Activated CD4-positive, alpha-beta T cell treated with anti-CD3 and anti-CD28 coated beads for 36 hours (primary cell): ENCODE results near the gene ARHGEF12. TPM values are rescaled to one million over a fixed set of nuclear protein-coding genes. Genes with fewer than 3 reads are reported as not detected.

ENCODE experiments used
- ATAC-seq: fragments of 200-7000 bp; cut with Tn5 transposase; one replicate; pipeline ENCODE4 v1.10.0; 2021; ENCODE audit warnings: mild to moderate bottlenecking, moderate library complexity
- CTCF ChIA-PET: fragments of 350-600 bp; sonication (Branson Sonifier 250); formaldehyde crosslinking; loops from one replicate; lab custom pipeline; 2021; ENCODE audit warnings: antibody characterized with exemption; lab: Charles Lee
- POLR2A ChIA-PET: fragments of 350-600 bp; sonication (Branson Sonifier 250); formaldehyde crosslinking; loops from one replicate; lab custom pipeline; 2021; ENCODE audit warnings: antibody characterized with exemption, inconsistent platforms; lab: Charles Lee
- DNase-seq: peaks from one replicate; pipeline ENCODE4 v3.0.0-alpha.2; 2020
- H3K27ac Mint-ChIP-seq: one replicate; pipeline ENCODE4 v1.8.0; 2021; ENCODE audit warnings: mixed read lengths
- H3K27me3 Mint-ChIP-seq: one replicate; pipeline ENCODE4 v1.8.0; 2021; ENCODE audit warnings: mixed read lengths
- H3K36me3 Mint-ChIP-seq: one replicate; pipeline ENCODE4 v1.8.0; 2021; ENCODE audit warnings: low read depth, mixed read lengths
- H3K4me1 Mint-ChIP-seq: one replicate; pipeline ENCODE4 v1.8.0; 2021; ENCODE audit warnings: mixed read lengths
- H3K4me3 Mint-ChIP-seq: one replicate; pipeline ENCODE4 v1.8.0; 2021; ENCODE audit warnings: mild to moderate bottlenecking, moderate library complexity, mixed read lengths
- H3K9me3 Mint-ChIP-seq: one replicate; pipeline ENCODE4 v1.8.0; 2021; ENCODE audit warnings: low read depth, mixed read lengths
- intact Hi-C, 2 experiments: fragments of 100-400 bp; cut with DNase I in 1 of 2; cut with micrococcal nuclease in 1 of 2; formaldehyde crosslinking; loops; one replicate each; pipeline versions ENCODE4 v1.14.2 to v1.15.1; 2022 to 2024; cut with DNase I, micrococcal nuclease
- total RNA-seq, 2 experiments: library from RNA; stranded (reverse); gene quantifications; one replicate each; pipeline ENCODE4 v1.2.3, GENCODE V29; 2021

The ARHGEF12 gene
- total RNA-seq, 2 experiments from 2014 or later, result 14.3 to 14.5 TPM

DNA sequence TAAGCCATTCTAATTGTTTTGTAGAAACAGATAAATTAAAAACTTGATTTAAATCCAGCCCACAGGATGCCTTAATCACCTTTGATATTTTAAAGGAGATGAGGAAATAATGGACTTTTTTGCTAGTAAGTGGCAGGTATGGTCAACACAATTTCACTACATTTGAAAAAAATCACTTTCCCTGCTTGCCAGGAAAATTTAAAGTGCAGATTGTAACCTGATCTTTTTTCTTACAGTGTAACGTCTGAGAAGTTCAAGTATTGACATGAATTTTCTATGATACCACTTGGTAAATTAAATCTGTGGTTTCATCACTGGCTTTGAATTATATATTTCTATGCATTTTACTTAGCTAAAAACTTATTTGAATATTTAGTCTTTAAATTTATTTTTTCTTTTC, 65.3 kb downstream of the ARHGEF12 start:
- no peaks in the 10 kb centered on the region for H3K4me1 Mint-ChIP-seq
- ChIA-PET POLR2A (no interaction called here), CTCF (interaction anchor here (1.0 to 1.8 kb wide), 3 partner anchors 9 to 12 kb away, joined by 3 to 5 read pairs (median 3); no protein-coding TSS in a partner anchor)
- H3K9me3 Mint-ChIP-seq, result no peaks in the 10 kb centered on the region
- ATAC-seq, result no peak
- no peak overlapping the region for H3K27ac Mint-ChIP-seq
- no peaks in the 10 kb centered on the region for H3K36me3 Mint-ChIP-seq
- H3K27me3 Mint-ChIP-seq, result peaks cover 16% of the 10 kb centered on the region
- intact Hi-C loops, result no loop called here
- no peak for DNase-seq
- no peak overlapping the region for H3K4me3 Mint-ChIP-seq

DNA sequence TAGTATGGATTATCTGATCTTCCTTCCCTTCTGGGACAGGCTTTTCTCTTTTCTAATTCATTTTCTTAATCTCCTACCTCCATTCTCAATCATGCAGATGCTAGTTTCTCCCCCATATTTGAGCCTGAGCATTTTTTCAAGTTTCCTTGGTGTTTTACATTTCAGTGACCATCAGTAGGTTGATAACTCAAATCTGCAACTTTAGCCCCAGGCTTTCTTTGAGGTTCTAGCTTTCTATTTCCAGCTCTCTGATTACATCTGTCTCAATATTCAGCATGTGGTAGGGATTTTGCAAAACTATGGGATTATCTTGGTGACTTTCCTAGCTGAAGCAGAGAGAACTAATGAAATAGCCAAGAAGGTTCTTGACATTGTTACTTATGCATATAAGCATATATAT, 67.8 kb downstream of the ARHGEF12 start:
- CTCF ChIA-PET, result no interaction called here
- ATAC-seq, result no peak
- Mint-ChIP-seq H3K9me3 (no peaks in the 10 kb centered on the region), H3K27ac (no peak overlapping the region), H3K4me3 (no peak overlapping the region), H3K36me3 (no peaks in the 10 kb centered on the region), H3K27me3 (peaks cover 11% of the 10 kb centered on the region), H3K4me1 (no peaks in the 10 kb centered on the region)
- no peak for DNase-seq
- POLR2A ChIA-PET, result no interaction called here
- intact Hi-C loops, result no loop called here

DNA sequence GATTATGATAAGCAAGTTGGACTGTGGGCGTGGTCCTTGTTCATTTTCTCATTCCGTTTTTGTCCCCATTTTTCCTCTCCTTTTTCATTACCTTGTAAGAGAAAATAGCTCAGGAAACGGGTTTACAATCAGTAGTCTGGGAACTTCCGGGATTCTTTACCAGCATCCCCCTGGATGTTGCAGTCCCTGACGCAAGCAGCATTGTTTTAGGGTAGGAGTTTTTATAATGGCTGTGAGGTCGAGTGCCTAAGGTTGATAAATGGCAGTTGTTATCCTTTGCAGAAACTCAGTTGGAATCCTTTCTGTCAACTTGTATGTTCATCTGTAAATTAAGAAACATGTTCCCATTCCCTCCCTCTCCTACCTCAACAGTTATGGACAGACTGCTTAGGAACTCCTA, 68.3 kb downstream of the ARHGEF12 start:
- intact Hi-C loops, result no loop called here
- Mint-ChIP-seq H3K36me3 (no peaks in the 10 kb centered on the region), H3K27me3 (peaks cover 11% of the 10 kb centered on the region), H3K4me3 (no peak overlapping the region), H3K9me3 (no peaks in the 10 kb centered on the region), H3K4me1 (no peaks in the 10 kb centered on the region), H3K27ac (no peak overlapping the region)
- POLR2A ChIA-PET, result no interaction called here
- CTCF ChIA-PET, result no interaction called here
- ATAC-seq (no peak), DNase-seq (no peak)

DNA sequence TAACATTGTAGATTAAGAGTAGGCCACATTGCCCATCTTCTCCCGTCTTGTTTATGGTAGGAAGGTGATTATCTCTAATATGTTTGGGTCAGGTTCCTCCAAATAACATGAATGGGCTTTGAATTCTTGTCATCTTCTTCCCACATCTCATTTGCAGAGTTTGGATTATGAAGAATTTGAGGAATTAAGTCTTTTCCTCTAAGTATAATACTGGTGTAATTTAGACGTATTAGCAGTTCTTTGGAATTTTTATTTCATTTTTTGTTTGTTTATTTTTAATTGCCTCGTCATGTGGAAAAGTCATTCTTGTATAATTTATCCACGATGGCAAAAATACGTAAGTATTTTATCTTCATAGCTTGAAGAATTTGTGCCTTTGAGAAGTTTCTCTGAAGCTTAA, 73.4 kb downstream of the ARHGEF12 start:
- Mint-ChIP-seq H3K27ac (no peak overlapping the region), H3K36me3 (no peaks in the 10 kb centered on the region), H3K4me3 (no peak overlapping the region), H3K9me3 (no peaks in the 10 kb centered on the region), H3K4me1 (no peaks in the 10 kb centered on the region), H3K27me3 (peaks cover 2% of the 10 kb centered on the region)
- POLR2A ChIA-PET, result no interaction called here
- CTCF ChIA-PET, result no interaction called here
- ATAC-seq (no peak), DNase-seq (no peak)
- intact Hi-C loops, result no loop called here

DNA sequence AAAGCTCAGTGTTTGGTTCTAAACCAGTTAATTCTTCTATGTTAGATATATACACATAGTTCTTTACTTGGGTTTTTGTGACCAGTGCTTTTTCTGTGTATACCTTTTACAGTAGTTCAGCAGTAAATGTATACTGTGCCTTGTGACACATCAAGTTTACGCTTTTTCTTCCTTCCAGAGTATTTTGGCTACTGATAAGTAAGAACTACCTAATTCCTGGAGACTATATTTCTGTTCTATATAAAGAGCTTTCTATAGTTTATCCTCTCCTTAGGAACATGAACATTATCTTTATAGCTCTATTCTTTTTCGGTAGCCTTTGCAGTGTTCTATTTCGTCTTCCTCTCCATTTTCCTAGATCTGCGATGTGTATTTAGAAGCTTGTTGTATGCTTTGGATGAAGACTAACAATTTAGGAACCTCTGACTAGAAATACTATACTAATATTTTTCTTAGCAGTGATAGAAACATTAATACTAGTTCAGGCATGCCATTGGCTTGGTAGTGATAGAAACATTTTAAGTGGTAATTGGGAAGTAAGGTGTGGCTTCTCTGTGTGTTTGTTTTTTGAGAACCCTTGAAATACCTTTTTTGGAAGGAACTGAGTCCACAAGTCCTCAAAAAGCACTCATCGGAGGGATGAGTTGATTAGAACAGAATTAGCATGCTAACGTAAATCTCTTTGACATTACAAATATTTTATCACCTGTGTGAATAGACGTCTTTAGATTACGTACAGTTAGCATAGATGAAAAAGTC, 74.6 kb downstream of the ARHGEF12 start:
- no peak for ATAC-seq
- H3K4me3 Mint-ChIP-seq, result no peak overlapping the region
- intact Hi-C loops, result no loop called here
- H3K4me1 Mint-ChIP-seq, result no peaks in the 10 kb centered on the region
- H3K9me3 Mint-ChIP-seq, result no peaks in the 10 kb centered on the region
- DNase-seq, result no peak
- POLR2A ChIA-PET, result no interaction called here
- H3K27ac Mint-ChIP-seq, result no peak overlapping the region
- CTCF ChIA-PET, result interaction anchor here (0.7 kb wide), 1 partner anchor 28 kb away, joined by 4 read pairs; no protein-coding TSS in a partner anchor
- no peaks in the 10 kb centered on the region for H3K36me3 Mint-ChIP-seq
- H3K27me3 Mint-ChIP-seq, result no peaks in the 10 kb centered on the region

DNA sequence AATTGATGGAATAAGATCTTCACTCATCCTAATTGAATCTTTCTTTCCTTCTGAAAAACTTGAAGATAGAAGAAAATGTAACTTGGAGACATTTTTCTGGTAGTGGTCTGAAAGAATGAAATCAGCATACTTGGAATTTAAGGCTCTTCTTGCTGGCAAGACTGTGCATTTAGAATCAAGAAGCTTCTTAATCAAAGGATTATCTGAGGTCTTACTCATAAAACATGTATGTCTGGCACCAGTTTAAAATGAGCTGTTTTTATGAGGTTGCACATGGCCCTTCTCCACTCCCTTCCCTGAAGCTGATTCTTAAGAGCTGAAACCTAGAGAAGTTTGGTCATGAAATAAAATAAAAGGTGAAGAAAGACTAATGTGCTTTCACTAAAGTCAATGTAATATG, 77.3 kb downstream of the ARHGEF12 start:
- intact Hi-C loops, result no loop called here
- no peak for ATAC-seq
- Mint-ChIP-seq H3K4me1 (no peaks in the 10 kb centered on the region), H3K9me3 (no peaks in the 10 kb centered on the region), H3K36me3 (no peaks in the 10 kb centered on the region), H3K27me3 (no peaks in the 10 kb centered on the region), H3K4me3 (no peak overlapping the region), H3K27ac (no peak overlapping the region)
- POLR2A ChIA-PET, result no interaction called here
- CTCF ChIA-PET, result interaction anchor here (1.8 kb wide), 1 partner anchor 13 kb away, joined by 5 read pairs; no protein-coding TSS in a partner anchor
- DNase-seq, result no peak

DNA sequence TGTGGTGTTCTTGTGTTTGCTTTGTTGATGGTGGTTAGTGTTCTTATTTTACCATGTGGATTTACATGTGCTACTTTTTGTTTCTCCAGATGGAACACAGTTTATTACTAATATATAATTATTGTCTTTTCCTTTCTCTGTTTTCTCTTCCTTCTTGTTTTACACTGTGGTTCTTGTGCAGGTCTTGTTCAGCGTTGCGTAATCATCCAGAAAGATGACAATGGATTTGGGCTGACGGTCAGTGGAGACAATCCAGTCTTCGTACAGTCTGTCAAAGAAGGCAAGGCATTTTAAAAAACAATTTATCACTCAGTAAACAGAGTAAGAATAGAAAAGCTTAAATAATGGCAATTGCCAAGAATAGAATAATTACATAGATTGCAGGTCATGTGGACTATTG, 84.4 kb downstream of the ARHGEF12 start:
- H3K27me3 Mint-ChIP-seq, result no peaks in the 10 kb centered on the region
- ATAC-seq (no peak), DNase-seq (no peak)
- intact Hi-C loops, result no loop called here
- CTCF ChIA-PET, result no interaction called here
- no peaks in the 10 kb centered on the region for H3K36me3 Mint-ChIP-seq
- no peaks in the 10 kb centered on the region for H3K9me3 Mint-ChIP-seq
- no peak overlapping the region for H3K27ac Mint-ChIP-seq
- H3K4me1 Mint-ChIP-seq, result peaks cover 5% of the 10 kb centered on the region
- POLR2A ChIA-PET, result no interaction called here
- H3K4me3 Mint-ChIP-seq, result no peak overlapping the region

DNA sequence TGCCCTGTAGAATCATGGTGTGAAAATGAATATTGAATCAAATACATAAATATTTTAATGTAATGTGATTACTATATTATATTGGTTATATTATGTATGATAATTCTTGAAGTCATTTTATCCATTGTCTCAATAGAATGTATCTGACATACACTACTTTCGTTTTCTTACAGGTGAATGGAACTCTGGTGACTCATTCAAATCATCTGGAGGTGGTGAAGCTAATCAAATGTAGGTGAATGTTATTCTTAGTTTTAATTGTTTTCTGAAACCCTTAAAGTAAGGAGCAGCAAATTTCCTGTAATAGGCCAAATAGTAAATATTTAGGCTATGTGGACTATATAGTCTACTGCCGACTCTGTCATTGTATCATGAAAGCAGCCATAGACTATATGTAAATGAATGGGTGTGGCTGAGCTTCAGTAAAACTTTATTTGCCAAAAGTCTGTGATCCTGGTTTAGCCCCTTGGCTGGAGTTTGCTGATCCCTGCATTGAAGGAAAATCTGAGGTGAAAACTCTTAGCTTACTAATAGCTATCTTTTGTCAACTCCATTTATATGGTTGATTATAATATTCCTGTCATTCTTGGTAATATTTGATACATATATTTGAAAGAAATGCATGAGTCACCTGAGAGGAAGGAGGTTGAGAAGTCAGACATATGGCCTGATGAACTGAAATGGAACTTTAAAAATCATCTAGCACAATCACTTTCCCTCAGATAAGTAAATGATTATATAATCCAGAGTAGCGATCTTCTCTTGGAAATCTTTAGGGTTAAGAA, 88.2 kb downstream of the ARHGEF12 start:
- peaks cover 5% of the 10 kb centered on the region for H3K4me1 Mint-ChIP-seq
- H3K27ac Mint-ChIP-seq, result peak overlapping the region; percentile 48
- CTCF ChIA-PET, result interaction anchor here (0.7 kb wide), 1 partner anchor 258 kb away, joined by 3 read pairs; no protein-coding TSS in a partner anchor
- H3K36me3 Mint-ChIP-seq, result no peaks in the 10 kb centered on the region
- H3K9me3 Mint-ChIP-seq, result no peaks in the 10 kb centered on the region
- intact Hi-C loops, result no loop called here
- POLR2A ChIA-PET, result interaction anchor here (0.5 kb wide), 1 partner anchor 48 kb away, joined by 4 read pairs; no protein-coding TSS in a partner anchor
- ATAC-seq, result no peak
- DNase-seq, result no peak
- no peak overlapping the region for H3K4me3 Mint-ChIP-seq
- H3K27me3 Mint-ChIP-seq, result no peaks in the 10 kb centered on the region

DNA sequence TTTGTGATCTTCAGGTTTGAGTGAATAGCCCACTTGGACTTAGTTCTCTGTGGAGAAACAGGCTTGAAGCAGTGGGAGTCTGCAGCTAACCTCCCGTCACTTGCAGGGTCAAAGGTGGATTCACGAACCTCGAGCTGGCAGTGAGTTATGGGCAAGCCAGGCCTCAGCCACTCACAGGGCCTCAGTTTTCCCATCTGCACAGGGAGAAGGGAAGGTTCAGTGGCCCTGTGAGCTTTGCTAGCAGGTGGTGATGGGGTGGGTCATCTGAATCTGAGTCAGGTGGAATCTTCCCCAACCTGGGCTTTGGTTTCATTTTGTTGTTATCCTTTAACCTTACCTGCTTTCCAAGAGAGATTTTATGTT, 88.7 kb downstream of the ARHGEF12 start:
- intact Hi-C loops, result no loop called here
- ChIA-PET CTCF (interaction anchor here (0.7 kb wide), 1 partner anchor 257 kb away, joined by 3 read pairs; no protein-coding TSS in a partner anchor), POLR2A (interaction anchor here (0.5 kb wide), 1 partner anchor 47 kb away, joined by 4 read pairs; no protein-coding TSS in a partner anchor)
- Mint-ChIP-seq H3K36me3 (no peaks in the 10 kb centered on the region), H3K4me3 (no peak overlapping the region), H3K9me3 (no peaks in the 10 kb centered on the region), H3K27me3 (no peaks in the 10 kb centered on the region), H3K4me1 (peaks cover 5% of the 10 kb centered on the region), H3K27ac (peak overlapping the region; percentile 48)
- DNase-seq (no peak), ATAC-seq (no peak)

DNA sequence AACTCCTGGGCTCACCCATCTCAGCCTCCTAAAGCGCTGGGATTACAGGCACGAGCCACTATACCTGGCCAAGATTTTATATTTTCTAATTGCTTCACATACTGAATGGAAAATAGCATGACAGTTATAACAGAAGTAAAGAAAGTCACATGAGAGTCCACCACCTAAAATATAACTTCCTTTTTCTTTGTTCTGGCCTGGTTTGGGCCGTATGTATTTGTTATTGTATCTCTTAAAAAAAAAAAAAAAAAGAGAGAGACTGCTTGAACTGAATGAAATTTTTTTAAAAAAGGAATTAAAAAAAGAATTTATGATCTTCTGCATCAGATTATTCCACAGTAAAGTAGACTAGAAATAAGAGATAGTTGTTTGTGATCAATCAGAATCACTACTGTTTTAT, 89.3 kb downstream of the ARHGEF12 start:
- ATAC-seq (no peak), DNase-seq (no peak)
- Mint-ChIP-seq H3K36me3 (no peaks in the 10 kb centered on the region), H3K4me3 (no peak overlapping the region), H3K27ac (no peak overlapping the region), H3K27me3 (no peaks in the 10 kb centered on the region), H3K9me3 (no peaks in the 10 kb centered on the region), H3K4me1 (peaks cover 5% of the 10 kb centered on the region)
- ChIA-PET CTCF (no interaction called here), POLR2A (no interaction called here)
- intact Hi-C loops, result no loop called here

DNA sequence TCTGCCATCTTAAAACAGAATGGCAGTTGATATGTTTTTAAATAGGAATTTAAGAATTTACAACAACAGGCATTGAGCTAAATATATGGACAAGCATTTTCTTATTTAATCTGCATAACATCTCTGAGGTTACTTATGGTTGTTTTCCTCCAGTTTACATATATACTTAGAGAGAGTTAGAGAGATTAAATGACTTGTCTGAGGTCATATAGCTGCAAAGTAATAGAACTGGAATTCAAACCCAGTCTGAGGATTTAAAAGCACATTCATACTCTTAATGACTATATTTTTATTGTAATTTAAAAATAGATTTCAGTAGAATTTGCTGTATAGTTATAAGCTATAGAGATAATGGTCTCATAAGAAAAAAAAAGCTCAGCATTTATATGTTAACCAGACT, 93.9 kb downstream of the ARHGEF12 start:
- ChIA-PET POLR2A (no interaction called here), CTCF (no interaction called here)
- intact Hi-C loops, result loop anchor here (5.0 to 10.0 kb wide), 2 partner anchors 93 to 95 kb away; partner anchors contain the start of gene ARHGEF12 (in 2 of the 2)
- Mint-ChIP-seq H3K9me3 (no peaks in the 10 kb centered on the region), H3K27me3 (no peaks in the 10 kb centered on the region), H3K4me3 (no peak overlapping the region), H3K36me3 (no peaks in the 10 kb centered on the region), H3K4me1 (peaks cover 16% of the 10 kb centered on the region), H3K27ac (no peak overlapping the region)
- no peak for DNase-seq
- ATAC-seq, result no peak
